Renal cortex interstitium (tissue), 11 donors: ENCODE measurements around the gene OR7C1. TPM values are rescaled to one million over a fixed set of nuclear protein-coding genes. Genes with fewer than 3 reads are reported as not detected.
"Not testable (repeated sequence)": the region's sequence is repeated elsewhere in the genome, so short reads cannot be mapped to it uniquely, and the experiment has no call there.

ENCODE experiments used
- DNase-seq, 11 donors: peaks; one replicate each; pipeline ENCODE4 v3.0.0-alpha.2; 2013; ENCODE audit warnings: low read depth in 9 of 11, low spot score in 4 of 11; ENCODE audit errors: extremely low read depth in 1 of 11
- polyA plus RNA-seq, 3 donors: library from polyadenylated mRNA; unstranded; fragments of 120-200 nt; gene quantifications; one replicate each; pipeline ENCODE4 v1.2.1, GENCODE V29; 2013; ENCODE audit not compliant: insufficient read length in 3 of 3

The OR7C1 gene
- polyA plus RNA-seq, 3 donors: 0.06 to 0.12 (median 0.10) TPM

- not testable (repeated sequence) for DNase-seq
Observed at GRCh38 chr19:14792250-14792649, 42.7 kb downstream of the OR7C1 start.

- peak in 7 of 11 donors; percentile 2 to 26 (median 9) for DNase-seq
Observed at GRCh38 chr19:14786421-14786851, 48.5 kb downstream of the OR7C1 start.

DNA sequence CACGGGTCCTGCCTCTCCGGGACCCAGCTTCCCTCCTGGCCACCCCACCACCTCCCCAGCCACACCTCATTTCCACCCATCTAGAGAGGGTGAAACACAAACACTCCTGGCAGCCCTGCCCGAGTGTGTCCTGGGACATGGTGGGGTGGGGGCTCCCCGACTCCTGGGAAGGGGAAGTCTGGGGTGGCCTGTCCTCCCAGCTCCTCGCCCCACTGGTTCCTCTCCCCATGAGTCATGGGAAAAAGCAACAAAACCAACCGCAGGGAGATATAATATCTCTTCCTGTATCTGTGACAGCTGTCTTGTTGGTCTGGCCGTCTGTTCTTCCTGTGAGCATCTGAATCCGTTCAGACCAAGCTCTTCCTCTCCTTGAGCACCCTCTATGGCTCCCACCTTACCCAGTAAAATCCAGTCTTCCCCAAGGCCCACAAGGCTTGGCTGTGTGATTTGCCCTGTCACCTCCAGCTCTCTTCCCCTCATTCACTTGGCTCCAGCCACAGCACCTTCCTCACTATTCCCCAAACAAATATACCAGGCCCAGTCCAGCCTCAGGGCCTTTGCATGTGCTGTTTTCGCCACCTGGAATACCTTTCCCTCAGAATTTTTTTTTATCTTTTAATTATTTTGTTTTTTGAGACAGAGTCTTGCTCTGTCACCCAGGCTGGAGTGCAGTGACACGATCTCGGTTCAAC is 49.7 kb downstream of the OR7C1 start:
- not testable (repeated sequence) for DNase-seq

- not testable (repeated sequence) for DNase-seq
Observed at GRCh38 chr19:14784730-14785101, 50.3 kb downstream of the OR7C1 start.

DNA sequence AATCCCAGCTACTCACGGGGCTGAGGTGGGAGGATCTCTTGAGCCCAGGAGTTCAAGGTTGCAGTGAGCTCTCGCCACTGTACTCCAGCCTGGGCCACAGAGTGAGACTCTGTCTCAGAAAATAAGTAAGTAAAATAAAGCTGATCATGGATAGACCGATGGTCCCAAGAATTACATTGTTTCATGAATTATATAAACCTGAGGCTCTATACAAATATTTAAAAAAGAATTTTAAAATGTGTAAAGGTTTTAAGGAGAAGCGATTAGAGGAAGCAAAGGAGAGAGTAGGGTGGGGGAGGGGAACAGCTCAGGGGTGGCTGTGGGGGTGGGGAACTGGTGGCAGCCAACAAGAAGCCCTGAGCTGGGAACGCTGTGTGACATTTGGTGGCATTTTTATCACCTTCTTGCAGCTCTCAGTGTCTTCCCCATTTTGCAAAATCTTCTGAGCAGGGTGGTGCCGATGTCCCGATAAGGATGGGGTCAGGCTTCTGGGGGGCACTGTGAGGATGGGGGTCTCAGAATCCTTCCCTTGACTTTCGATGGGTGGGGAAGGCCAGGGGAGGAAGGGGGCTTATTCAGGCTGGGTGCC is 51.5 kb downstream of the OR7C1 start:
- DNase-seq: not testable (repeated sequence)

DNA sequence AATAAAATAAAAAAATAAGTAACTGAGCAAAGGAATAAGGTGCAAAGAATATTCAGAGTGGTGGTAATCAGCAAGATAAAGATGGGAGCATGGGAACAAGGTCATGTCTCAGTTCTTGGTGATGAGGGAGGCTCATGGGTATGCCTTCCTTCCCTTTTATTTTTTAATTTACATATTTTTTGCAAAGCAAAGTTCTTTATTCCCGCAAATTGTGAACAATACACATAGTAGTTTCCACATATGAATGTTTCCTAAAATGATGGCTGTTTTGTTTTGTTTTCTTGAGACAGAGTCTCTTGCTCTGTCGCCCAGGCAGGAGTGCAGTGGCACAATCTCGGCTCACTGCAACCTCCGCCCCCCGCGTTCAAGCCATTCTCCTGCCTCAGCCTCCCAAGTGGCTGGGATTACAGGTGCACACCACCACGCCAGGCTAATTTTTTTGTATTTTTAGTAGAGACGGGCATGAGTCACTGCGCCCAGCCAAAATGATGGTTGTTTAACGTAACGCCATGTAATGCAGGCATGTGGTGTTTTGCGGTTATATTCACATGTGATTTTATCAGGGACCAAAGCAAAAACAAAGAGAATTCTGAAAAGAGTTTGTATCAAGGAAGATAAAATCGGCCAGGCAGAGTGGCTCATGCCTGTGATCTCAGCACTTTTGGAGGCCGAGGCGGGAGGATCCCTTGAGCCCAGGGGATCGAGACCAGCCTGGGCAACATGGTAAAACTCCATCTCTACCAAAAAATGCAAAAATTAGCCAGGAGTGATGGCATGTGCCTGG is 52.2 kb downstream of the OR7C1 start:
- DNase-seq: no peak

DNA sequence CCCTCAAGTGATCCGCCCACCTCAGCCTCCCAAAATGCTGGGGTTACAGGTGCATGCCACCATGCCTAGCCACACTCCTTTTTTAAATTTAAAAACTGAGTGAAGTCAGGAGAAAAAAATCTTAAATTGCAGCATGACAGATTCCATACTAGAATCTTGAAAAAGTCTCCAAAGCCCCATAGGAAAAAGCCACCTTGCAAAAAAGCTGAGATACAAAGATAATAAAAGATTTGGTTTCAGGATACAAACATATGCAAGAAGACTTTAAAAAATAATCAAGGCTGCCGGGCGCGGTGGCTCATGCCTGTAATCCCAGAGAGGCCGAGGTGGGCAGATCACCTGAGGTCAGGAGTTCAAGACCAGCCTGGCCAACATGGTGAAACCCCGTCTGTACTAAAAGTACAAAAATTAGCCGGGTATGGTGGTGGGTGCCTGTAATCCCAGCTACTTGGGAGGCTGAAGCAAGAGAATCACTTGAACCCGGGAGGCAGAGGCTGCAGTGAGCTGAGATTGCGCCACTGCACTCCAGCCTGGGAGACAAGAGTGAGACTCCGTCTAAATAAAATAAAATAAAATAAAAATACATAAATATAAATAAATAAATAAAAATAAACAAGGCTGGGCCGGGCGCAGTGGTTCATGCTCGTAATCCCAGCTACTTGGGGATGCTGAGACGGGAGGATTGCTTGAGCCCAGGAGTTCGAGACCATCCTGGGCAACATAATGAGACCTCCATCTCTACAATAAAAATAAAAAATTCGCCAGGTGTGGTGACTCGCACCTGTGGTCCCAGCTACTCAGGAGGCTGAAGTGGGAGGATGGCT is 53.1 kb downstream of the OR7C1 start:
- DNase-seq: not testable (repeated sequence)

DNA sequence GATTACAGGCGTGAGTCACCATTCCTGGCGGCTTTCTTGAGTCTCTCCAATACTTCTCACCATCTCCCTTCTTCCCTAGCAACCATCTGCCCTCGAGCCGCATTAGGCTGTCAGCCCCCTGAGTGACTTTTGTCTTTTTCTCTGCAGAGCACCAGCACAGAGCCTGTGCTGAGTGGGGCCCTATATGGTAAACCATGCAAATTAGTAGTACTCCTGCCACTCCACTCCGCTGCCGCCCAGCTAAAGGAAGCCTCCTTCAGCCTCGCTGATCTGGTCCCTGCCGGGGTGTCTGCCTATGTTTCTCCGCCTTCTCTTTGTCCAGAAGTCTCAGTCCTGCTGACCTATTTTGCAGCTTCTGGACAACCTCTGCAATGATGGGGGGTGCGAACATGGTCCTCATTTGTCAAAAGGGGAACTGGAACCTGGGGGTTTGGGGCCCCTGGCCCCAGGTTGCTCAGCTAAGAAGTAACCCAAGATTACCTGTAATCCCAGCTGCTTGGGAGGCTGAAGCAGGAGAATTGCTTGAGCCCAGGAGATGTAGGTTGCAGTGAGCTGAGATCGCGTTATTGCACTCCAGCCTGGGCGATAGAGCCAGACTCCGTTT is 54.3 kb downstream of the OR7C1 start:
- not testable (repeated sequence) for DNase-seq

- DNase-seq: no peak
Observed at GRCh38 chr19:14779151-14779550, 55.8 kb downstream of the OR7C1 start.

GRCh38 chr19:14778110-14778845 is 56.7 kb downstream of the OR7C1 start, which contains the start of gene ADGRE2:
Gene ADGRE2 (minus strand): TSS chr19:14778560. CDS start chr19:14776756, 1,804 bp downstream.
- DNase-seq: not testable (repeated sequence)

DNA sequence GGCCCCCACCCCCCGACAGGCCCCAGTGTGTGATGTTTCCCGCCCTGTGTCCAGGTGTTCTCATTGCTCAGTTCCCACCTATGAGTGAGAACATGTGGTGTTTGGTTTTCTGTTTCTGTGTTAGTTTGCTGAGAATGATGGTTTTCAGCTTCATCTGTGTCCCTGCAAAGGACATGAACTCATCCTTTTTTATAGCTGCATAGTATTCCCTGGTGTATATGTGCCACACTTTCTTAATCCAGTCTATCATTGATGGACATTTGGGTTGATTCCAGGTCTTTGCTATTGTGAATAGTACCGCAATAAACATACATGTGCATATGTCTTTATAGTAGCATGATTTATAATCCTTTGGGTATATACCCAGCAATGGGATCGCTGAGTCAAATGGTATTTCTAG is 57.3 kb downstream of the OR7C1 start:
- DNase-seq: not testable (repeated sequence)

GRCh38 chr19:14775869-14776586 is 59.0 kb downstream of the OR7C1 start:
- DNase-seq: no peak

DNA sequence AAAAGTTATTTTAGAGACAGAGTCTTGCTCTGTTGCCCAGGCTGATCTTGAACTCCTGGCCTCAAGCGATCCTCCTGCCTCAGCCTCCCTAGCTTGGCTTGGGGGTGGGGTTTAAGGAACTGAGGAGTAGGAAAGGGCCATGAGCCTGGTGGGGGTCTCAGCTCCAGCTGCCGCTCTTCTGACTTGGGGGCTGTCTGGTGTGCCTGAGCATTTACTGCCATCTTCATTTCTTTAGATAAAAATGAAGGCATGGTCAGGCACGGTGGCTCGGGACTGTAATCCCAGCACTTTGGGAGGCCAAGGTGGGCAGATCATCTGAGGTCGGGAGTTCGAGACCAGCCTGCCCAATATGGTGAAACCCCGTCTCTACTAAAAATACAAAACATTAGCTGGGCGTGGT is 59.7 kb downstream of the OR7C1 start:
- not testable (repeated sequence) for DNase-seq

DNA sequence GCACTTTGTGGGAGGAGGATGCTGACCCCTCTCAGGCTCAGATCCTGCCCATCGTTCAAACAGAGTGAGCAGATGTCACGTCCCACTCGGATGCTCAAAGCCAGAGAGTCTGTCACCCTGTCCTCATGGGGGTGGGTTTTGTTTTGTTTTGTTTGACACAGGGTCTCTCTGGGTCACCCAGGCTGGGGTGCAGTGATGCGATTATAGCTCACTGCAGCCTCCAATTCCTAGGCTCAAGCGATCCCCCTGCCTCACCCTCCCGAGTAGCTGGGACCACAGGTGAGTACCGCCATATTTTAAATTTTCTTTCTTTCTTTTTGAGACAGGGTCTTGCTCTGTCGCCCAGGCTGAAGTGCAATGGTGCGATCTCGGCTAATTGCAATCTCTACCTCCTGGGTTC is 60.6 kb downstream of the OR7C1 start:
- DNase-seq: no peak

GRCh38 chr19:14773722-14774121 is 61.3 kb downstream of the OR7C1 start:
- not testable (repeated sequence) for DNase-seq

DNA sequence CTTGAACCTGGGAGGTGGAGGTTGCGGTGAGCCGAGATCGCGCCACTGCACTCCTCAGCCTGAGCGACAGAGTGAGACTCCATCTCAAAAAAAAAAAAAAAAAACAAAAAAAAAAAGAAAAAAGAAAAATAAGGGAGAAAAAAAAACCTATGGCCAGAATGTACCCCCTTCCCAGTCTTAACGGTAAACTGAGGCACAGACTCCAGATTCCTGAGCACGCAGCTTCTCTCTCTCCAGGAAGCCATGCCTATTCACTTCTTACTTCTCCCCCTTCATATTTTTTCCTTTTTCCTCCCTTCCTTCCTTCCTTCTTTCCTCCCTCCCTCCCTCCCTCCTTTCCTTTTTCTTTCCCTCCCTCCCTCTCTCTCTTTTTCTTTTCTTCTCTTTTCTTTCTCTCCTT is 62.0 kb downstream of the OR7C1 start:
- no peak for DNase-seq

DNA sequence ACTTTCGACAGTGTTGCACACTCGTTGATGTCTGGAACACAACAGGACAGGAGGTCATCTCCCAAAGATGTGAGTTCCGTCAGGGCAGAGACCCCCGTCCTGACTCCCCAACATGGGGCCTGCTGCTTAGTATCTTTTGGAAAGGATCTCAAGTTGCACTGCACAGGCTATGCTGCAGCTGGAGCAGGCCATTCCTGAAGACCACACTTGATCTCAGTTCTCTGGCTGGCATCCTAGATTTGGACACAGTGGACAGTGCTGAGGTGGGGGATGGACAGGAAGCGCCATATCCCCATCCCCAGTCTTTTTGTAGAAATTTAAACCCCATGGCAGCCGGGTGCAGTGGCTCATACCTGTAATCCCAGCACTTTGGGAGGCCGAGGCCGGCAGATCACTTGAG is 62.5 kb downstream of the OR7C1 start:
- DNase-seq: no peak
